Osteoblast (primary cell): ENCODE data around the gene CLSTN2. TPM values are rescaled to one million over a fixed set of nuclear protein-coding genes. Genes with fewer than 3 reads are reported as not detected.

Experiments used
- DNase-seq: peaks from one replicate; pipeline ENCODE4 v3.0.0; 2011; ENCODE audit warnings: low spot score, mixed read lengths; ENCODE audit not compliant: insufficient read length; ENCODE audit errors: missing footprints
- H2AFZ ChIP-seq: 2 replicates; pipeline ENCODE4 v1.6.0; 2011; ENCODE audit warnings: mild to moderate bottlenecking, low read length
- H3K27ac ChIP-seq: 2 replicates; pipeline ENCODE4 v1.5.1; 2011; ENCODE audit warnings: mild to moderate bottlenecking, low read depth, low read length, moderate library complexity
- H3K27me3 ChIP-seq: 2 replicates; pipeline ENCODE4 v1.6.0; 2012; ENCODE audit warnings: mild to moderate bottlenecking, control low read depth, inconsistent platforms, low read length, moderate library complexity; ENCODE audit not compliant: insufficient read depth
- H3K36me3 ChIP-seq: 2 replicates; pipeline ENCODE4 v1.5.1; 2011; ENCODE audit warnings: mild to moderate bottlenecking, low read length, control low read depth, moderate library complexity; ENCODE audit not compliant: insufficient read depth
- H3K4me1 ChIP-seq: 2 replicates; pipeline ENCODE4 v1.5.1; 2011; ENCODE audit warnings: mild to moderate bottlenecking, low read length, control low read depth, moderate library complexity; ENCODE audit not compliant: insufficient read depth
- H3K4me2 ChIP-seq: 2 replicates; pipeline ENCODE4 v1.6.0; 2011; ENCODE audit warnings: mild to moderate bottlenecking, low read length; ENCODE audit not compliant: insufficient read depth
- H3K4me3 ChIP-seq: fragments of 200-600 bp; sonication (generic); 3 replicates; pipeline ENCODE4 v1.5.1; 2012; ENCODE audit warnings: mild to moderate bottlenecking, low read length, inconsistent platforms; ENCODE audit not compliant: insufficient read depth
- H3K79me2 ChIP-seq: 2 replicates; pipeline ENCODE4 v1.6.0; 2012; ENCODE audit warnings: mild to moderate bottlenecking, low read length, control low read depth, inconsistent platforms; ENCODE audit not compliant: insufficient read depth
- H3K9me3 ChIP-seq: 2 replicates; pipeline ENCODE4 v1.5.1; 2011; ENCODE audit warnings: low read depth, low read length, control low read depth
- H4K20me1 ChIP-seq: 2 replicates; pipeline ENCODE4 v1.6.0; 2012; ENCODE audit warnings: mild to moderate bottlenecking, low read length, control low read depth; ENCODE audit not compliant: insufficient read depth
- CTCF ChIP-seq: IDR thresholded peaks from 2 replicates; pipeline ENCODE4 v1.5.1; 2011; ENCODE audit warnings: mild to moderate bottlenecking, low read depth, low read length, moderate library complexity; ENCODE audit errors: extremely low read depth
- total RNA-seq: library from RNA; depleted of rRNA; stranded (reverse); fragments of >200 nt; gene quantifications from 2 replicates; pipeline ENCODE4 v1.2.3, GENCODE V29; 2012

The CLSTN2 gene
- total RNA-seq, 1 donor, result under 0.01 TPM

GRCh38 chr3:140316466-140316865 lies 381.5 kb downstream of the CLSTN2 start:
- Histone ChIP-seq H3K27me3 (peaks cover 4% of the 10 kb centered on the region), H4K20me1 (no peaks in the 10 kb centered on the region), H3K27ac (no peak overlapping the region), H3K36me3 (no peaks in the 10 kb centered on the region), H3K4me2 (no peak overlapping the region), H2AFZ (no peak overlapping the region), H3K79me2 (no peaks in the 10 kb centered on the region), H3K4me1 (no peaks in the 10 kb centered on the region), H3K9me3 (no peaks in the 10 kb centered on the region), H3K4me3 (no peak overlapping the region)
- TF ChIP-seq CTCF, result no peak
- no peak for DNase-seq

GRCh38 chr3:140316868-140317400 lies 381.9 kb downstream of the CLSTN2 start:
- Histone ChIP-seq H2AFZ (no peak overlapping the region), H3K4me1 (no peaks in the 10 kb centered on the region), H4K20me1 (no peaks in the 10 kb centered on the region)

GRCh38 chr3:140319739-140320138 lies 384.8 kb downstream of the CLSTN2 start:
- no peaks in the 10 kb centered on the region for H3K4me1 ChIP-seq
- H3K4me3 ChIP-seq, result no peak overlapping the region
- H3K27me3 ChIP-seq, result peaks cover 4% of the 10 kb centered on the region
- no peaks in the 10 kb centered on the region for H3K9me3 ChIP-seq
- no peak for TF ChIP-seq CTCF
- no peaks in the 10 kb centered on the region for H4K20me1 ChIP-seq
- H3K4me2 ChIP-seq, result no peak overlapping the region
- no peaks in the 10 kb centered on the region for H3K79me2 ChIP-seq
- no peak for DNase-seq
- no peaks in the 10 kb centered on the region for H3K36me3 ChIP-seq
- no peak overlapping the region for H3K27ac ChIP-seq
- H2AFZ ChIP-seq, result no peak overlapping the region

More at GRCh38 chr3:140316868-140317400, 381.9 kb downstream of the CLSTN2 start:
- no peaks in the 10 kb centered on the region for H3K36me3 ChIP-seq
- H3K27ac ChIP-seq, result no peak overlapping the region
- H3K27me3 ChIP-seq, result peaks cover 4% of the 10 kb centered on the region
- no peaks in the 10 kb centered on the region for H3K9me3 ChIP-seq
- H3K79me2 ChIP-seq, result no peaks in the 10 kb centered on the region
- no peak overlapping the region for H3K4me2 ChIP-seq
- no peak for TF ChIP-seq CTCF
- no peak overlapping the region for H3K4me3 ChIP-seq
- no peak for DNase-seq

GRCh38 chr3:140323561-140323960 lies 388.6 kb downstream of the CLSTN2 start:
- Histone ChIP-seq H3K36me3 (no peaks in the 10 kb centered on the region), H3K4me1 (no peaks in the 10 kb centered on the region), H3K4me2 (no peak overlapping the region), H3K79me2 (no peaks in the 10 kb centered on the region), H3K9me3 (no peaks in the 10 kb centered on the region), H3K27ac (no peak overlapping the region), H4K20me1 (no peaks in the 10 kb centered on the region), H2AFZ (no peak overlapping the region), H3K4me3 (no peak overlapping the region), H3K27me3 (no peaks in the 10 kb centered on the region)
- DNase-seq, result no peak
- TF ChIP-seq CTCF, result no peak
